GM21786 (cell line): Measurements from ENCODE around the gene PRR35.

ENCODE experiments used
- ATAC-seq: cut with Tn5 transposase; IDR thresholded peaks from one replicate; pipeline ENCODE4 v1.9.1; 2021; ENCODE audit not compliant: unreplicated experiment

The PRR35 gene

GRCh38 chr16:578232-578869 is 18.2 kb downstream of the PRR35 start:
- ATAC-seq: no peak

DNA sequence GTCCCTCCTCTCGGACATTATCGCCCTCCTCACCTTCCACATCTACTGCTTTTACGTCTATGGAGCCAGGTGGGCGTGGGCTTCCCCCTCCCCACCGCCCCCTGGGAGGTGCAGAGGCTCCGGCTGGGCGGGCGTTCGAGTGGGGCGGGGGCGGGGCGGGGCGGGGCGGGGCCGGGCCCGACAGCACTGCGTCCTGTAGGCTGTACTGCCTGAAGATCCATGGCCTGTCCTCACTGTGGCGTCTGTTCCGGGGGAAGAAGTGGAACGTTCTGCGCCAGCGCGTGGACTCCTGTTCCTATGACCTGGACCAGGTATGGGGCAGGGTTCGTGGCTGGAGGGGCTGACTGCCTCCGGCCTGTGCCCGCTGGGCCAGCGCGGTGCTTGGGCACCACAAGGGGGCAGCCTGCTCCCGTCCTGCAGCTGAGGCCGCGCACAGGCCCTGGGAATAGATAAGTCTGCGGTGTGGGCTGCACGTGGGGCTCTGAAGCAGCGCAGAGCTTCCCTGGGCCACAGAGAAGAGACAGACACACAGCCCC is 18.7 kb downstream of the PRR35 start:
- no peak for ATAC-seq

DNA sequence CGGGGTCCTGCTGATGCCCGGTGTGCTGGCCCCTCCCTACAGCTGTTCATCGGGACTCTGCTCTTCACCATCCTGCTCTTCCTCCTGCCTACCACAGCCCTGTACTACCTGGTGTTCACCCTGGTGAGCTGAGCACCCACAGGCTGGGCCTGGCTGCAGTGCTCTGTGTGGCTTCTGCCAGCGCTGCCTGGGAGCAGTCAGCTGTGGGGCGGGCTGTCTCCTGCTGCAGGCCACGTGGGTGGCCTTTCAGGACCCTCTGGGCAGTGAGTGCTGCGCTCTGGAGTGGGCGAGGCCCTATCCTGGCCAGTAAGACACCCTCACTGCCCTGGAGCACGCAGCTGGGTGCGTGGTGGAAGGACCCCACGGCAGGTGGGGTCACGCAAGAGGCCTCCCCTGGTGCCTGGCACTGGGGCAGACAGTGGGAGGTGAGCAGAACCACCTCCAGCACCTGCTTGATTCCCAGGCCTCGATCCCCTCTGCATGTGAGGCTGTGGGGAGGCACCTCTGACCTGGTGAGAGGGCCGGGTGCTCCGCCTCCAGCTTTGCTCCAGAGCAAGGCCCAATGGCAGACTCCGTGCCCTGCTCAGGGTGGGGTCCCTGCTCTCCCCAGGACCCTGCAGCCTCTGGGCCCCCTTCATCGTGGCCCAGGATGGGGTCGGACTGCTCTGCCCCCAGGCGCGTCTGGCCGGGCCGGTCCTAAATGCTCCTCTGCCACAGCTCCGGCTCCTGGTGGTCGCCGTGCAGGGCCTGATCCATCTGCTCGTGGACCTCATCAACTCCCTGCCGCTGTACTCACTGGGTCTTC is 20.1 kb downstream of the PRR35 start:
- no peak for ATAC-seq

DNA sequence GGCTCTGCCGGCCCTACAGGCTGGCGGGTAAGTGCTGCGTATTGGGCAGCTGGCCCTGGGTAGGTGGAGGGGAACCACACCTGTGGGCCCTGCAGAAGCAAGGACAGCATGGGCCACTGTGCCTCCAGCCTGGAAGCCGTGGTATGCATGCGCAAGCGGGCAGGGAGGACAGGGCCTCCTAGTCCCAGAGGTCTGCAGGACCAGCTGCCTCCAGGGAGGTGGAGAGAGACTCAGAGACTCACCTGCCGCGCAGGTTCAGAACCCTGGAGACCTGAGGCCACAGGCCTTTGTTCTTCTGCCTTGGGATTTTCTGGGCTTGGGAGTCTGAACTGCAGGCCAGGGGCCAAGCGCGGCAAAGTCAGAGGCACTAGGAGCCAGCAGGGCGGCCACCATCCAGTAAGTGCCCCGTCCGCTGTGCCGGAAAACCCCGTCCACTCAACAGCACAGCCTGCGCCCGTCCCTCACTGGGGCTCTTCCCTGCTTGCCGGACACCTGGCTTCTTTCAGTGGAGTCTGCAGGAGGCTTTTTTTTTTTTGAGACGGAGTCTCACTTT is 20.8 kb downstream of the PRR35 start:
- no peak for ATAC-seq

GRCh38 chr16:582218-582613 is 22.0 kb downstream of the PRR35 start:
- ATAC-seq: no peak

DNA sequence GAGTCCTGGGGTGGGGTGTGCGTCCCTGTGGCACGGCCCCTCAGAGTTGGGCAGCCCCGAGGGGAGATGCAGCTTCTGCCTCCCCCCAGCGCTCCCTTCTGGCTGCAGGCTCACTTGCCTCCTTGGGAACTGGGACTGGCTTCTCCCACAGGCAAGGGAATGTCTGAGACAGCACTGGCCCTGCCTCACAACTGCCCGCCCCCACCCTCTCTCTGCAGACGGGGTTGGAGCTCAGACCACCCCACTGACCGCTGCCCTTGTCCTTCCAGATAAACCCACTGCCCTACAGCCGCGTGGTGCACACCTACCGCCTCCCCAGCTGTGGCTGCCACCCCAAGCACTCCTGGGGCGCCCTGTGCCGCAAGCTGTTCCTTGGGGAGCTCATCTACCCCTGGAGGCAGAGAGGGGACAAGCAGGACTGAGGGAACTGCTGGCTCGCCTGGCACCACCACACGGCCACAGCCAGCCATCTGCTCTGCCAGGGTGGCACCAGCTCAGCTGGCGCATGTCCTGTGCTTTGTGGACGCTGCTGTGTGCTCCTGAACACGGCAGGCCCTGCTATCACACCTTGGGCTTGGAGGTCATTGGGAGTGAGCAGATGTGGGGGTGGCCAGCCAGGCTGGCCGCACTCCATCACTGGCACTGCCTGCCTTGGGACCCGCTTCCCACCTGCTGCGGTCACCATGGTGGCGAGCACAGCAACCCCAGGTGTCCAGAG is 22.6 kb downstream of the PRR35 start:
- ATAC-seq: no peak

GRCh38 chr16:583470-583814 is 23.2 kb downstream of the PRR35 start:
- ATAC-seq: no peak

GRCh38 chr16:583815-584591 is 23.8 kb downstream of the PRR35 start:
- ATAC-seq: no peak

- no peak for ATAC-seq
These were observed 25.2 kb downstream of the PRR35 start for GRCh38 chr16:585351-585750.

GRCh38 chr16:586047-586644 is 26.0 kb downstream of the PRR35 start:
- ATAC-seq: no peak

GRCh38 chr16:586645-587590 is 26.7 kb downstream of the PRR35 start:
- ATAC-seq: no peak

GRCh38 chr16:588639-588888 is 28.4 kb downstream of the PRR35 start:
- ATAC-seq: peak; percentile 10

GRCh38 chr16:588889-589657 is 28.9 kb downstream of the PRR35 start:
- peak; percentile 74 for ATAC-seq

GRCh38 chr16:589658-590187 is 29.5 kb downstream of the PRR35 start, which contains the start of gene RAB40C:
Gene RAB40C (plus strand): TSS chr16:590066. CDS start chr16:590292, 226 bp downstream.
- ATAC-seq: peak; percentile 75

- ATAC-seq: no peak
These were observed 30.1 kb downstream of the PRR35 start for GRCh38 chr16:590188-590814.

- ATAC-seq: no peak
These were observed 30.6 kb downstream of the PRR35 start for GRCh38 chr16:590815-591200.

DNA sequence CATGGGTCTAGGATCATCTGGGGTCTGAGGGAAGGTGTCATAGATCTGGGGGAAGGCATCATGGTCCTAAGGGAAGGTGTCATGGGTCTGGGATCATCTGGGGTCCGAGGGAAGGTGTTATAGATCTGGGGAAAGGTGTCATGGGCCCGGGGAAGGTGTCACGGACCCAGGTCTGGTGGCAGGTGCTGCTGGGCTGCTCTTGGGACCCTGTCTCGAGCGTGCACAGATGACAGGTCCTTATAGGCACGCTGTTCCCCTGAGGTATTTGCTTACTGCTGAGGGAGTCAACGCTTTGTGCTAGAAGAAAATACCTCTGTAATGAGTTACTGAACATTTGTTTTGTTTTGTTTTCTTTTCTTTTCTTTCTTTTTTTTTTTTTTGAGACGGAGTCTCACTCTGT is 31.0 kb downstream of the PRR35 start:
- no peak for ATAC-seq
